ENCODE data around the gene KCNQ1OT1. TPM values are rescaled to one million over a fixed set of nuclear protein-coding genes. Genes with fewer than 3 reads are reported as not detected.

The KCNQ1OT1 gene
- total RNA-seq, 2 donors from 2014 or later, result 5.2 to 6.9 TPM

DNA sequence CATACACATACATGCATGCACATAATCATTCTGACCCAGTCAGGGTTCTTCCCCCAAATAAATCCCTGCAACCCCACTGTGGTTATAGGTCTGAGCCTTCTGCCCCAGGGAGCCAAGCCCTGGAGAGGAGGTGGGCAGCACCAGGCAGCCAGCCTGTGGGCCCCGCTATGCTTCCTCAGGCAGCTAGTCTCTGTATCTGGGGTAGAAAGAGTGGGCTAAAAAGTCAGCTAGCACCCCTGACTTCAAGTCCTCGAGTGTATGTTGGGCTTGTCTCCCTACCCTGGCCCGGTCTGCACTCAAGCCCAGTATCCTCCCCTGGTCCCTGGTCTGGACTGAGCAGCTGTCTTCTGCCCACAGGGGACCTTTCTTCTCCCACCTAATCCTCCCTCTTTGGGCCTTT is 28.0 kb downstream of the KCNQ1OT1 start:
- WGBS, 2 experiments (ENCODE audit: insufficient coverage in 1 of 2, insufficient read length in 1 of 2), result 90 to 94% methylated on average over 3 of the region's 3 CpGs
- Mint-ChIP-seq H3K4me1 (peaks cover 16% of the 10 kb centered on the region), H3K27ac (no peak overlapping the region), H3K27me3 (ENCODE audit: insufficient read depth) (peaks cover 2% of the 10 kb centered on the region), H3K36me3 (ENCODE audit: low read depth) (peaks cover 9% of the 10 kb centered on the region), H3K4me3 (no peak overlapping the region), H3K9me3 (no peaks in the 10 kb centered on the region)
- H3K27me3 ChIP-seq (ENCODE audit: control insufficient read depth, insufficient read depth, low read length, poor library complexity, severe bottlenecking), result no peaks in the 10 kb centered on the region
- H3K4me3 ChIP-seq (ENCODE audit: low read length), result no peak overlapping the region
- H3K27ac ChIP-seq (ENCODE audit: low read depth, low read length), result no peak overlapping the region
- no peaks in the 10 kb centered on the region for H3K9me3 ChIP-seq (ENCODE audit: control insufficient read depth, low read length)
- H3K36me3 ChIP-seq (ENCODE audit: control insufficient read depth, insufficient read depth, low read length), result peaks cover 13% of the 10 kb centered on the region
- DNase-seq, result peak; percentile 12
- no peak overlapping the region for H3K9ac ChIP-seq (ENCODE audit: extremely low read depth, low read length, poor library complexity, severe bottlenecking)
- H3K4me1 ChIP-seq (ENCODE audit: control insufficient read depth, insufficient read depth, low read length), result no peaks in the 10 kb centered on the region
- TF ChIP-seq, protein P1, sequence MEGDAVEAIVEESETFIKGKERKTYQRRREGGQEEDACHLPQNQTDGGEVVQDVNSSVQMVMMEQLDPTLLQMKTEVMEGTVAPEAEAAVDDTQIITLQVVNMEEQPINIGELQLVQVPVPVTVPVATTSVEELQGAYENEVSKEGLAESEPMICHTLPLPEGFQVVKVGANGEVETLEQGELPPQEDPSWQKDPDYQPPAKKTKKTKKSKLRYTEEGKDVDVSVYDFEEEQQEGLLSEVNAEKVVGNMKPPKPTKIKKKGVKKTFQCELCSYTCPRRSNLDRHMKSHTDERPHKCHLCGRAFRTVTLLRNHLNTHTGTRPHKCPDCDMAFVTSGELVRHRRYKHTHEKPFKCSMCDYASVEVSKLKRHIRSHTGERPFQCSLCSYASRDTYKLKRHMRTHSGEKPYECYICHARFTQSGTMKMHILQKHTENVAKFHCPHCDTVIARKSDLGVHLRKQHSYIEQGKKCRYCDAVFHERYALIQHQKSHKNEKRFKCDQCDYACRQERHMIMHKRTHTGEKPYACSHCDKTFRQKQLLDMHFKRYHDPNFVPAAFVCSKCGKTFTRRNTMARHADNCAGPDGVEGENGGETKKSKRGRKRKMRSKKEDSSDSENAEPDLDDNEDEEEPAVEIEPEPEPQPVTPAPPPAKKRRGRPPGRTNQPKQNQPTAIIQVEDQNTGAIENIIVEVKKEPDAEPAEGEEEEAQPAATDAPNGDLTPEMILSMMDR (conservative IDR thresholded peaks at IDR 0.05), result no peak

DNA sequence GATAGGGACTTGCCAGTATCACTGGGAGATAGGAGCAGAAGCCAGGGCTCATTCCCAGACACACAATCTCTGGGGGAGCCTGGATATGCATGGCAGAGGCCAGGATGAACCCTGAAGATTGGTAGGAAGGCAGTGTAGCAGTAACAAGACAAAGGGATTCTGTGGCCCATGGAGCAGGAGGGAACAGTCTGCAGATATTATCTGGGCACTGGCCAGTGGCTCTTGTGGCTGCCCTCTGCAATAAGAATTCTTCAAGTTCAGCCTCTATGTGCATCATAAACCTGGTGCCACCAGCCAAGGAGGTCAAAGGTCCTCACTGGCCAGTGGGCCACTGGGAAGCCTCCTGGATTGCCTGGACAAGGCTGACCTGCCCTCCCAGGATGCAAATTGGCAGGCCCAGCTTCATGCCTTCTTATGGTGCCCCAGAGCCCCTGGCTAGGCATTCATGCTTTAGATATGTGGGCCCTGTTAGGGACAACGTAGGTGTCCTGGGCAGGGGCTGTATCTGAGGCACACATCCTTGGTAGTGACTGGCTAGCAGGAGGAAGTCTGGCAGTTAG is 29.2 kb downstream of the KCNQ1OT1 start:
- H3K27me3 Mint-ChIP-seq (ENCODE audit: insufficient read depth), result no peaks in the 10 kb centered on the region
- H3K4me3 Mint-ChIP-seq, result no peak overlapping the region
- H3K4me1 Mint-ChIP-seq, result peaks cover 16% of the 10 kb centered on the region
- H3K36me3 Mint-ChIP-seq (ENCODE audit: low read depth), result peaks cover 9% of the 10 kb centered on the region
- Histone ChIP-seq H3K36me3 (ENCODE audit: control insufficient read depth, insufficient read depth, low read length) (peaks cover 13% of the 10 kb centered on the region), H3K4me3 (ENCODE audit: low read length) (no peak overlapping the region), H3K9me3 (ENCODE audit: control insufficient read depth, low read length) (no peaks in the 10 kb centered on the region), H3K9ac (ENCODE audit: extremely low read depth, low read length, poor library complexity, severe bottlenecking) (no peak overlapping the region), H3K27me3 (ENCODE audit: control insufficient read depth, insufficient read depth, low read length, poor library complexity, severe bottlenecking) (no peaks in the 10 kb centered on the region), H3K27ac (ENCODE audit: low read depth, low read length) (no peak overlapping the region), H3K4me1 (ENCODE audit: control insufficient read depth, insufficient read depth, low read length) (no peaks in the 10 kb centered on the region)
- TF ChIP-seq, protein P1 (conservative IDR thresholded peaks at IDR 0.05), result no peak
- WGBS, 2 experiments (ENCODE audit: insufficient coverage in 1 of 2, insufficient read length in 1 of 2), result 89% methylated on average over 1 of the region's 1 CpG; no CpG with 5 or more reads in 1 of the 2 experiments
- peak; percentile 13 for DNase-seq
- no peaks in the 10 kb centered on the region for H3K9me3 Mint-ChIP-seq
- no peak overlapping the region for H3K27ac Mint-ChIP-seq

DNA sequence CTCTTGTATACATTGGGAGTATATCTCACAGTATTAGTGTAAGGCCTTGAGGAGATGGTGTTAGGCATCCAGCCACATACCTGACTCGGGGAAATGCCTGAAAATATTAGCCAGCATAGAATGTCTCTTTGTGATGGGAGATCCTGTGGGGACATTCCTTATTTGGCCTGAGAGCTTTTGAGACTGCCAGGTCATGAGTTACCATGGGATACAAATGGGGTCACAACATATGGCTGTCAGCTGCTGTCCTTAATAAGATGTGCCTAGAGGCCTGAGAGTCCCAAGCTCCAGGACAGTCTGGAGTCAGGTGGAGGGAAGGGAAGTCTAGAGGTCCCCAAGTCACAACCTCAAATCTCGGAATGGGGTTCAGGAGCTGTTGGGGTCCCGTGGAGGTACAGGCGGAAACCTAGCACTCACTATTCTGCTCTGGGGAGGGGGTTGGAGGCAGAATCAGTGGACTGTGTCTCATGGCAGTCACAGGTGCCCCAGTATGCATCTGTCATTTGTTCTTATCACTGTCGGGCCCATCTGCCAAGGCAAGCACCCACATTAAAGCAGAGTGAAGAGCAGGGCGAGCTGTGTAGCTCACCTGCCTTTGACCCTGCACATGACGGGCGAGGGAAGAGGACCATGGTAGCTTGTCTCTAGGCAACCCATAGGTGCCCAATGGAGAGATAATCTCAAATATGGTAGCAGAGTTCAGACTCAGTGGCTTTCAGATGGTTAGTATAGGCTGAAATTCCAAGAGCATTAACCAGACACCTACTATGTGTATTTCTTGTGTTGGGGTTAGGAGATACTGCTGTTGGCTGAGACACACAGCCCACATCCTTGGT is 29.9 kb downstream of the KCNQ1OT1 start:
- WGBS, 2 experiments (ENCODE audit: insufficient coverage in 1 of 2, insufficient read length in 1 of 2), result 91 to 93% methylated on average over 8 of the region's 8 CpGs
- no peaks in the 10 kb centered on the region for H3K27me3 ChIP-seq (ENCODE audit: control insufficient read depth, insufficient read depth, low read length, poor library complexity, severe bottlenecking)
- no peak overlapping the region for H3K27ac Mint-ChIP-seq

More for the DNA sequence above, 29.9 kb downstream of the KCNQ1OT1 start:
- Histone ChIP-seq H3K36me3 (ENCODE audit: control insufficient read depth, insufficient read depth, low read length) (peaks cover 13% of the 10 kb centered on the region), H3K9ac (ENCODE audit: extremely low read depth, low read length, poor library complexity, severe bottlenecking) (no peak overlapping the region), H3K4me1 (ENCODE audit: control insufficient read depth, insufficient read depth, low read length) (no peaks in the 10 kb centered on the region), H3K27ac (ENCODE audit: low read depth, low read length) (no peak overlapping the region), H3K9me3 (ENCODE audit: control insufficient read depth, low read length) (no peaks in the 10 kb centered on the region), H3K4me3 (ENCODE audit: low read length) (no peak overlapping the region)
- DNase-seq, result peak; percentile 17
- H3K4me1 Mint-ChIP-seq, result peaks cover 13% of the 10 kb centered on the region
- no peaks in the 10 kb centered on the region for H3K9me3 Mint-ChIP-seq
- no peaks in the 10 kb centered on the region for H3K27me3 Mint-ChIP-seq (ENCODE audit: insufficient read depth)
- H3K4me3 Mint-ChIP-seq, result no peak overlapping the region
- TF ChIP-seq, protein P1 (conservative IDR thresholded peaks at IDR 0.05), result no peak
- peaks cover 9% of the 10 kb centered on the region for H3K36me3 Mint-ChIP-seq (ENCODE audit: low read depth)

All from endodermal cell (in vitro differentiated cells).